Measurements from ENCODE around the gene PRR20G.

GRCh38 chr3:127235706-127236105, 52.1 kb downstream of the PRR20G start:
- TF ChIP-seq, protein P1, sequence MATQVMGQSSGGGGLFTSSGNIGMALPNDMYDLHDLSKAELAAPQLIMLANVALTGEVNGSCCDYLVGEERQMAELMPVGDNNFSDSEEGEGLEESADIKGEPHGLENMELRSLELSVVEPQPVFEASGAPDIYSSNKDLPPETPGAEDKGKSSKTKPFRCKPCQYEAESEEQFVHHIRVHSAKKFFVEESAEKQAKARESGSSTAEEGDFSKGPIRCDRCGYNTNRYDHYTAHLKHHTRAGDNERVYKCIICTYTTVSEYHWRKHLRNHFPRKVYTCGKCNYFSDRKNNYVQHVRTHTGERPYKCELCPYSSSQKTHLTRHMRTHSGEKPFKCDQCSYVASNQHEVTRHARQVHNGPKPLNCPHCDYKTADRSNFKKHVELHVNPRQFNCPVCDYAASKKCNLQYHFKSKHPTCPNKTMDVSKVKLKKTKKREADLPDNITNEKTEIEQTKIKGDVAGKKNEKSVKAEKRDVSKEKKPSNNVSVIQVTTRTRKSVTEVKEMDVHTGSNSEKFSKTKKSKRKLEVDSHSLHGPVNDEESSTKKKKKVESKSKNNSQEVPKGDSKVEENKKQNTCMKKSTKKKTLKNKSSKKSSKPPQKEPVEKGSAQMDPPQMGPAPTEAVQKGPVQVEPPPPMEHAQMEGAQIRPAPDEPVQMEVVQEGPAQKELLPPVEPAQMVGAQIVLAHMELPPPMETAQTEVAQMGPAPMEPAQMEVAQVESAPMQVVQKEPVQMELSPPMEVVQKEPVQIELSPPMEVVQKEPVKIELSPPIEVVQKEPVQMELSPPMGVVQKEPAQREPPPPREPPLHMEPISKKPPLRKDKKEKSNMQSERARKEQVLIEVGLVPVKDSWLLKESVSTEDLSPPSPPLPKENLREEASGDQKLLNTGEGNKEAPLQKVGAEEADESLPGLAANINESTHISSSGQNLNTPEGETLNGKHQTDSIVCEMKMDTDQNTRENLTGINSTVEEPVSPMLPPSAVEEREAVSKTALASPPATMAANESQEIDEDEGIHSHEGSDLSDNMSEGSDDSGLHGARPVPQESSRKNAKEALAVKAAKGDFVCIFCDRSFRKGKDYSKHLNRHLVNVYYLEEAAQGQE (IDR thresholded peaks at IDR 0.05; ENCODE audit: low read depth) = no peak
- TF ChIP-seq ZNF274 (IDR thresholded peaks at IDR 0.05; ENCODE audit: low read depth, low read length) (no peak), CTCF (IDR thresholded peaks at IDR 0.05 in 2 of 3, conservative IDR thresholded peaks at IDR 0.05 in 1 of 3; ENCODE audit: borderline replicate concordance in 1 of 3, insufficient read depth in 1 of 3, low read depth in 2 of 3, low read length in 2 of 3) (no peak)
